K562 (cell line): ENCODE measurements around the gene GFI1B. TPM values are rescaled to one million over a fixed set of nuclear protein-coding genes. Genes with fewer than 3 reads are reported as not detected.
A peak's percentile ranks its signal among the peaks of the same experiment; 100 is the strongest.

ENCODE experiments used
- ARNT ChIP-seq, 2 experiments: fragments of 450-650 bp; IDR thresholded peaks; 2 replicates each; pipeline ENCODE4 v1.6.1; 2016; ENCODE audit warnings: mild to moderate bottlenecking in 1 of 2
- CTBP1 ChIP-seq: fragments of 450-650 bp; IDR thresholded peaks from 2 replicates; pipeline ENCODE4 v1.6.1; 2016; ENCODE audit warnings: borderline replicate concordance
- DACH1 ChIP-seq: fragments of 450-650 bp; IDR thresholded peaks from 2 replicates; pipeline ENCODE4 v1.6.1; 2018; ENCODE audit not compliant: partially characterized antibody
- ELF1 ChIP-seq: fragments of 200-800 bp; sonication (Bioruptor generic); IDR thresholded peaks from 2 replicates; pipeline ENCODE4 v1.6.1; 2016; ENCODE audit warnings: missing genetic modification characterization, missing compliant biosample characterization
- GATAD2A ChIP-seq: fragments of 450-650 bp; IDR thresholded peaks from 2 replicates; pipeline ENCODE4 v1.6.1; 2017
- HMGN3 ChIP-seq: IDR thresholded peaks from 2 replicates; pipeline ENCODE4 v1.6.1; 2011; ENCODE audit warnings: borderline replicate concordance, low read depth, mild to moderate bottlenecking, mixed read lengths, low read length; ENCODE audit not compliant: insufficient read length; ENCODE audit errors: extremely low read depth
- MAFK ChIP-seq: IDR thresholded peaks from 2 replicates; pipeline ENCODE4 v1.6.1; 2011; ENCODE audit warnings: low read length, improper control_type of control experiment
- MTA1 ChIP-seq: fragments of 450-650 bp; IDR thresholded peaks from 2 replicates; pipeline ENCODE4 v1.6.1; 2017; ENCODE audit warnings: borderline replicate concordance
- NFIX ChIP-seq: fragments of 250-450 bp; sonication (Bioruptor Pico); IDR thresholded peaks from 2 replicates; pipeline ENCODE4 v1.4.0; 2020; ENCODE audit warnings: low read depth, mild to moderate bottlenecking, moderate library complexity
- PHB ChIP-seq: fragments of 250-450 bp; sonication (Bioruptor Pico); IDR thresholded peaks from 2 replicates; pipeline ENCODE4 v1.5.0; 2021
- POLR2A ChIP-seq: fragments of 450-650 bp; conservative IDR thresholded peaks from 2 replicates; pipeline ENCODE4 v1.6.1; 2016
- SFPQ ChIP-seq: fragments of 200-400 bp; formaldehyde crosslinking; IDR thresholded peaks from 2 replicates; pipeline ENCODE4 v1.6.1; 2017; ENCODE audit warnings: mild to moderate bottlenecking, low read depth, low read length, moderate library complexity
- SNIP1 ChIP-seq: fragments of 450-650 bp; IDR thresholded peaks from 2 replicates; pipeline ENCODE4 v1.7.1; 2017; ENCODE audit warnings: low read depth, mild to moderate bottlenecking
- TAF9B ChIP-seq: fragments of 450-650 bp; IDR thresholded peaks from 2 replicates; pipeline ENCODE4 v1.6.1; 2018; ENCODE audit warnings: mild to moderate bottlenecking; ENCODE audit not compliant: partially characterized antibody
- TCF7L2 ChIP-seq: fragments of 150-350 bp; IDR thresholded peaks from 2 replicates; pipeline ENCODE4 v1.6.1; 2016; ENCODE audit warnings: low read depth, mild to moderate bottlenecking, low read length, moderate library complexity
- ZBED1 ChIP-seq: IDR thresholded peaks from 2 replicates; pipeline ENCODE4 v1.6.1; 2014
- ZBTB5 ChIP-seq: fragments of 450-650 bp; IDR thresholded peaks from 2 replicates; pipeline ENCODE4 v1.6.1; 2017; ENCODE audit warnings: antibody characterized with exemption
- ZNF24 ChIP-seq: fragments of 450-650 bp; IDR thresholded peaks from 2 replicates; pipeline ENCODE4 v1.6.1; 2016
- ZNF398 ChIP-seq: fragments of 250-450 bp; sonication (Bioruptor Pico); IDR thresholded peaks from 2 replicates; pipeline ENCODE4 v1.8.0; 2021; ENCODE audit warnings: moderate library complexity, mild to moderate bottlenecking, inconsistent platforms
- ZNF592 ChIP-seq: fragments of 450-650 bp; IDR thresholded peaks from 2 replicates; pipeline ENCODE4 v1.6.1; 2017; ENCODE audit warnings: antibody characterized with exemption, mild to moderate bottlenecking
- polyA plus RNA-seq, 8 experiments: library from polyadenylated mRNA; depleted of rRNA in 4 of 8; stranded (reverse) in 5 of 8; unstranded in 3 of 8; fragments of >200 nt; fragmentation: Nextera tagmentation in 2 of 8; fragmentation: Illumina TruSeq in 1 of 8; extraction: Ambion mirVana in 2 of 8; extraction: Trizol in 1 of 8; gene quantifications; 2 replicates each; pipeline versions ENCODE4 v1.2.1 to v1.2.3, GENCODE V29; 2011 to 2014; ENCODE audit warnings: inconsistent platforms in 1 of 8, missing spikeins in 1 of 8
- total RNA-seq, 7 experiments: library from RNA; depleted of rRNA in 6 of 7; stranded (reverse); fragments of >200 nt in 6 of 7; fragmentation: Illumina TruSeq in 2 of 7; extraction: Trizol in 2 of 7; gene quantifications; 2 replicates each; pipeline versions ENCODE4 v1.2.1 to v1.2.3, GENCODE V29; 2011 to 2021; ENCODE audit warnings: low replicate concordance in 1 of 7

Gene GFI1B
- total and polyA plus RNA-seq, 9 of the 15 experiments (the other 6 are each of a cell fraction or from before 2014, with no cell fraction given), result 8.0 to 75.7 (median 34.5) TPM

- TF ChIP-seq SFPQ (no peak), GATAD2A (peak; percentile 86; the same call in 1 of the 2 replicates), MTA1 (peak; percentile 39; the same call in 1 of the 2 replicates), ZBTB5 (no peak), POLR2A (peak; percentile 81), TAF9B (peak; percentile 99), SNIP1 (0 out of 2 replicates have a peak, but pooled peaks have one; percentile 40), ZNF24 (peak; percentile 58; the same call in 1 of the 2 replicates), MAFK (no peak), NFIX (CRISPR knock-in tag) (no peak), ARNT (IDR thresholded peaks at IDR 0.05) (peak; percentile 79 to 80; a peak in 3 of 4 replicates), ZBED1 (peak; percentile 67; the same call in 1 of the 2 replicates), HMGN3 (peak; percentile 66), DACH1 (no peak), CTBP1 (peak; percentile 87), PHB (CRISPR knock-in tag) (no peak), TCF7L2 (no peak), ELF1 (tag) (peak; percentile 91), ZNF592 (no peak), ZNF398 (CRISPR knock-in tag) (no peak)
Measured at GRCh38 chr9:133030317-133031129, 52.0 kb downstream of the GFI1B start, which contains the start of gene GTF3C5 (continued).
